PC-3 (cell line): Measurements from ENCODE around the gene RAB31.

Experiments used
- EZH2 ChIP-seq: fragments of 300-600 bp; sonication (generic); IDR thresholded peaks from one replicate; pipeline ENCODE4 v1.6.1; 2017; ENCODE audit warnings: antibody characterized with exemption, mild to moderate bottlenecking, low read length; ENCODE audit not compliant: unreplicated experiment
- EZH2phosphoT487 ChIP-seq: fragments of 300-600 bp; sonication (generic); IDR thresholded peaks from 2 replicates; pipeline ENCODE4 v1.6.1; 2018; ENCODE audit warnings: mild to moderate bottlenecking, antibody characterized with exemption, low read length, borderline replicate concordance
- TF ChIP-seq, protein P1 (sequence below): fragments of 300-600 bp; sonication (generic); conservative IDR thresholded peaks from 2 replicates; pipeline ENCODE4 v1.5.1; 2017; ENCODE audit warnings: antibody characterized with exemption, low read depth, mild to moderate bottlenecking, low read length

DNA sequence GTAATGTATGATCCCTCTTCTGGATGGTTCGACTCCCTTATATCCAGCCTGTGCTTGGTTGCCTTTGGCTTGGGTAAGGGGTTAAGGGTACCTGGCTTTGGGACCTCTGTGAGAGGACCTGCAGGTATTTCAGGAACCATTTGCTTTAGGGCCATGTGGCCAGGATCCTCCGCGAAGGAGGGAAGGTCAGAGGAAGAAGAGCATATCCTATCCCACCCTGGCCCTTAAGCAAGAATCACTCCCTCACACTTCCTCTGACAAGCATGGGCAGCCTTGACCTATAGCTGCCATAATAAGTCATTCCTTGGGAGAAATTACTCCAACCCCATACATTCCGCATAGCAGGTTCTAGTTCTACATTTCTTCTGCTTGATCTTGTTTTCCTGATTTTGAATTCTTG, 118.6 kb downstream of the RAB31 start:
- TF ChIP-seq, protein P1, sequence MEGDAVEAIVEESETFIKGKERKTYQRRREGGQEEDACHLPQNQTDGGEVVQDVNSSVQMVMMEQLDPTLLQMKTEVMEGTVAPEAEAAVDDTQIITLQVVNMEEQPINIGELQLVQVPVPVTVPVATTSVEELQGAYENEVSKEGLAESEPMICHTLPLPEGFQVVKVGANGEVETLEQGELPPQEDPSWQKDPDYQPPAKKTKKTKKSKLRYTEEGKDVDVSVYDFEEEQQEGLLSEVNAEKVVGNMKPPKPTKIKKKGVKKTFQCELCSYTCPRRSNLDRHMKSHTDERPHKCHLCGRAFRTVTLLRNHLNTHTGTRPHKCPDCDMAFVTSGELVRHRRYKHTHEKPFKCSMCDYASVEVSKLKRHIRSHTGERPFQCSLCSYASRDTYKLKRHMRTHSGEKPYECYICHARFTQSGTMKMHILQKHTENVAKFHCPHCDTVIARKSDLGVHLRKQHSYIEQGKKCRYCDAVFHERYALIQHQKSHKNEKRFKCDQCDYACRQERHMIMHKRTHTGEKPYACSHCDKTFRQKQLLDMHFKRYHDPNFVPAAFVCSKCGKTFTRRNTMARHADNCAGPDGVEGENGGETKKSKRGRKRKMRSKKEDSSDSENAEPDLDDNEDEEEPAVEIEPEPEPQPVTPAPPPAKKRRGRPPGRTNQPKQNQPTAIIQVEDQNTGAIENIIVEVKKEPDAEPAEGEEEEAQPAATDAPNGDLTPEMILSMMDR, result no peak
- TF ChIP-seq EZH2 (no peak), EZH2phosphoT487 (no peak)
